Hematopoietic multipotent progenitor cell treated with erythropoietin and hydrocortisone succinate and interleukin-3 and kit ligand, for 17 days (in vitro differentiated cells): ENCODE results near the gene LIN9.
A peak's percentile ranks its signal among the peaks of the same experiment; 100 is the strongest.
"Not testable (repeated sequence)": the region's sequence is repeated elsewhere in the genome, so short reads cannot be mapped to it uniquely, and the experiment has no call there.

Experiments used
- DNase-seq: peaks from one replicate; pipeline ENCODE4 v3.0.0-alpha.2; 2015; ENCODE audit warnings: low spot score

LIN9 gene, protein sequence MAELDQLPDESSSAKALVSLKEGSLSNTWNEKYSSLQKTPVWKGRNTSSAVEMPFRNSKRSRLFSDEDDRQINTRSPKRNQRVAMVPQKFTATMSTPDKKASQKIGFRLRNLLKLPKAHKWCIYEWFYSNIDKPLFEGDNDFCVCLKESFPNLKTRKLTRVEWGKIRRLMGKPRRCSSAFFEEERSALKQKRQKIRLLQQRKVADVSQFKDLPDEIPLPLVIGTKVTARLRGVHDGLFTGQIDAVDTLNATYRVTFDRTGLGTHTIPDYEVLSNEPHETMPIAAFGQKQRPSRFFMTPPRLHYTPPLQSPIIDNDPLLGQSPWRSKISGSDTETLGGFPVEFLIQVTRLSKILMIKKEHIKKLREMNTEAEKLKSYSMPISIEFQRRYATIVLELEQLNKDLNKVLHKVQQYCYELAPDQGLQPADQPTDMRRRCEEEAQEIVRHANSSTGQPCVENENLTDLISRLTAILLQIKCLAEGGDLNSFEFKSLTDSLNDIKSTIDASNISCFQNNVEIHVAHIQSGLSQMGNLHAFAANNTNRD

DNA sequence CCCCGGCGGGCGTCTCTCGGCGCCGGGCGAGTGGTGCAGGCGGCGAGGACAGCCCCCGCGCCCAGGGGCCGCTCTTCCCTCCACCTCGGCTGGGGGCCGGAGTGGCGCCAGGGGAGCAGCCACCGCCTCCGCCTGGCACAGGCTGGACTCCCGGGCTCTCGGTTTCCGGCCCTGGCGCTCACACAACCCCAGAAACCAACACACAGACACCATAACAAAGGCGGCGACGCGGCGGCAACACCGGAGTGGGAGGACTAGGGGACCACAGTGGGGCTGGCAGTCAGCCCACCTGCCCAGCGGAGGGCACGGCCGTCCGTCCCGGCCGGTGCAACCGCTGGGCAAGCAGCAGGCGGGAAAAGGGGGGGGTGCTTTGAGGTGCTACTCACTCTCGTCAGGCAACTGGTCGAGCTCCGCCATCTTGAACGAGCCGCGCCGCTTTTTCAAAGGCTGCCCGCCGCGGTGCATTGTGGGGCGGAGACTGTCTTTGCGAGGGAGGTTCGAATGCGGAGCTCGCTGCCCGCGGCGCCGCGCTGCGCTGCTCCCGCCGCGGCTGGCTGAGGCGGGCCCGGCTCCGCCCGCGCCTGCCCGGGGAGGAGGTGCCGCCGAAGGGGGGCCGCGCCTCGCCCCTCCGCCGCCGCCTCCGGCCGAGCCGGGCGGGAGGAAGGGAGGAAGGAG is at the start of gene LIN9:
Gene LIN9, minus strand, starts transcription at position 442 of the 675 bp plus-strand sequence. Its CDS starts 25 bp downstream, at position 417.
- peak; percentile 88 for DNase-seq

DNA sequence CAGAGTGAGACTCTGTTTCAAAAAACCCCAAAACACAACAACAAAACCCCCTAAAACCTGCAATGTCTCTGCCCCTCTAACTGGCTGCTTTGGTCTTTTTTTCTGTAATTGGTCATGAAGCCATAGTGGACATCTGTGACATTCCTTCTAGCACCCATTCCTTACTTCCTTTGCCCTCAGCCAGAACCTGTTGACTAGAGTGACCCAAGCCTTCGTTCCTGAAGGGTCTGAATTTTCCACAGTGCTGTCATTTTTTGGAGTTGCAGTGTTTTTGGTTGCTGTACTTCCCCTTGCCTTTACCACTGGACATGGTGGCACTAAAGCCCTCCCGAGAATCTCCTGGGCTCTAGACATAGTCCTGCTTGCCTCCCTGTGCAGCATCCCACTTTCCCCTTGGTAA is 48.5 kb upstream of the LIN9 start:
- DNase-seq, result no peak

GRCh38 chr1:226355669-226356551 is 46.9 kb upstream of the LIN9 start:
- no peak for DNase-seq

DNA sequence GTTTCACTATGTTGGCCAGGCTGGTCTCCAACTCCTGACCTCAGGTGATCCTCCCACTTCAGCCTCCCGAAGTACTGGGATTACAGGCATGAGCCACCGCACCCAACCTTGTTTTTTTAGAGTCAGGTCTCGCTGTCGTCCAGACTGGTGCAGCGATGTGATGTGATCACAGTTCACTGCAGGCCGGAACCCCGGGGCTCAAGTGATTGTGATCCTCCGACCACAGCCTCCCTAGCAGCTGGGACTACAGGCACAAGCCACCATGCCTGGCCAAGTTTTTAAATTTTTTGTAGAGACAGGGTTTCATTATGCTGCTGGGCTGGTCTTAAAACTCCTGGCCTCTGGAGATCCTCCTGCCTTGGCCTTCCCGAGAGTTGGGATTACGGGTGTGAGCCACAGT is 46.1 kb upstream of the LIN9 start:
- no peak for DNase-seq

GRCh38 chr1:226353698-226354525 is 44.9 kb upstream of the LIN9 start:
- DNase-seq, result no peak

DNA sequence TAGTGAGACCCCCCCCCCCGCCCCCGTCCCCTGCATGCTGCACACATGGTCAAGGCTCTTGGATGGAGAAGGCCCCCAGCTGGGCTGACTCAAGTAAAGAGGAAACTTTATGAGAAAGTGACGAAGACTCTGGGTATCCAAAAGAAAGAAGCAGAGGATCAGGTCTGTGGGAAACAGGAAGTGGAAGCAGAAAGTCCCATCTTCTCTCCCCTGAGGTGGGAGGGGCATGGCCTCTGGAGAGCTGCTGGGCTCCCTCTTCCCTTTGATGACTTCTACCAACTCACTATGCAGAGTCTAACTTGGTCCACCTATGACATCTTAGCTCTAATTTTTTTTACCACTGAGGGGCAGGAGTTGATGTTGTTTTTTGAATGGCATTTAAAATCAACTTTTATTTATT is 42.7 kb upstream of the LIN9 start:
- no peak for DNase-seq

- DNase-seq, result no peak
Measured at GRCh38 chr1:226350519-226350865, 41.5 kb upstream of the LIN9 start.

GRCh38 chr1:226349801-226350518 is 41.0 kb upstream of the LIN9 start:
- DNase-seq, result no peak

DNA sequence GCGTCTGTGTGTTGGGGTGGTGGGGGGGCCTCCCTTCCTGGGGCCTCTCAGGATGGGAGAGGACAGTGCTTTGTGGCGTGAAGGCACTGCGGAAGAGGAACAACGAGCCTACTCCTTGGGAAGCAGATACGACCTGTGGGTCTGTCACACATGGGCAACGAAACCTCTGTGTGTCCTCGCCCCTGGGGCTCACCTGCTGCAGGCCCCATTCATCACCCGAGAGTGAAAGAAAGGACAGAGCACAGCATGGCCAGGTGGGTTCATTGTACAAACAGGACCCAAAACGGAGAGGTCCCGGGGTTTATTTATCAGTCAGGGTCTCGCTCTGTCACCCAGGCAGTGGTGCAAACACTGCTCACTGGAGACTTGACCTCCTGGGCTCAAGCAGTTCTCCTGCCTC is 40.1 kb upstream of the LIN9 start:
- DNase-seq, result no peak

GRCh38 chr1:226344441-226345259 is 35.7 kb upstream of the LIN9 start:
- DNase-seq, result no peak

GRCh38 chr1:226342656-226343055 is 33.7 kb upstream of the LIN9 start:
- no peak for DNase-seq

GRCh38 chr1:226340111-226340510 is 31.1 kb upstream of the LIN9 start:
- not testable (repeated sequence) for DNase-seq

- no peak for DNase-seq
Measured at GRCh38 chr1:226337276-226337875, 28.4 kb upstream of the LIN9 start.

GRCh38 chr1:226335661-226336060 is 26.7 kb upstream of the LIN9 start:
- DNase-seq, result no peak

GRCh38 chr1:226332947-226333346 is 24.0 kb upstream of the LIN9 start:
- DNase-seq, result no peak

- no peak for DNase-seq
Measured at GRCh38 chr1:226329237-226329636, 20.3 kb upstream of the LIN9 start.

DNA sequence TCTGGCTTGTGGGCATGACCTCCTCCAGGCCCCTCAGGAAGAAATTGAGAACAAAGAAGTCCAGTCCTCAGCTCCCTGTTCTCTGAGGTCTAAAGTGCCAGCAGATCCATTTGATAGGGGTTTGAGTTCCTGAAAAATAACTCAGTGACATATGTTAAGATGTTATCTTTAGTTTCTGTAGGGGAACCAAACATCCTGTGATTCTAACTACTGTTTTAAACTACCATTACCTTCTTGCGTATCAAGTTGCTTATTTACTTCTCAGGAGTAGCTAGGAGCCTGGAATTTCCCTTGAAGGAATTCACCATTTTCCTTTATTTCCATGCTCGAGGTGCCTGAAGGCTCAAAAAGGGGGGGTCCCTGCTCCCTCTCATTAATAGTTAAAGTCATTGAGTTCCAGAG is 18.8 kb upstream of the LIN9 start:
- DNase-seq, result no peak

- no peak for DNase-seq
Measured at GRCh38 chr1:226325178-226325577, 16.2 kb upstream of the LIN9 start.

DNA sequence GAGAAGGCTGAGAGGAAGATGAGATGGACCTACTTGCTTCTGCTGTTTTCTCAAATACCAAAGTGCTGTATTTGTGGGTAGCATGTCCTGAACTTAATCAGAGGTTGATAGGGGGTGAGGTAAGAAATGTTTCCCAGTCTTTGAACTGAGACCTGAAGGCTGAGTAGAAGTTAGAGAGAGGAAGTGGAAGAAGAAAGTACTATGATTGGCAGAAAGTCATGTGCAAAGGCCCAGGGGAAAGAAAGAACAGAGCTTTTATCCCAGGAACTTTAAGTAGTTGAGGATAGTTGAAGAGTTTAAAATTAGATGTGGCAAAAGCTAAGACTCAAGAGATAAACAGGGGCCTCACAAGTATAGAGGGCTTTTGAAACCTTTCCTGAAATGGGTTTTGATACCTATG is 15.5 kb upstream of the LIN9 start:
- no peak for DNase-seq

GRCh38 chr1:226322986-226323385 is 14.0 kb upstream of the LIN9 start:
- DNase-seq, result no peak
